Endothelial cell of umbilical vein (primary cell): ENCODE measurements around the gene PLEKHA5.

Source experiments
- EZH2 ChIP-seq: IDR thresholded peaks from 2 replicates; pipeline ENCODE4 v1.6.1; 2012; ENCODE audit warnings: borderline replicate concordance, low read depth, mild to moderate bottlenecking, moderate library complexity, low read length, inconsistent platforms; ENCODE audit not compliant: severe bottlenecking
- MAX ChIP-seq: IDR thresholded peaks from 2 replicates; pipeline ENCODE4 v1.6.1; 2011; ENCODE audit not compliant: insufficient read depth, insufficient read length
- POLR2A ChIP-seq: IDR thresholded peaks from 2 replicates; pipeline ENCODE4 v1.6.1; 2012; ENCODE audit warnings: low read depth, mild to moderate bottlenecking, control low read depth, low read length
- POLR2AphosphoS5 ChIP-seq: IDR thresholded peaks from 2 replicates; pipeline ENCODE4 v1.6.1; 2012; ENCODE audit warnings: low read depth, mild to moderate bottlenecking, control low read depth, low read length, moderate library complexity; ENCODE audit not compliant: insufficient read depth
- TF ChIP-seq, protein P1 (sequence below), 2 donors: IDR thresholded peaks; 1 replicate in 1 of 2; 2 replicates in 1 of 2; pipeline ENCODE4 v1.5.1; 2011; ENCODE audit warnings: low read length in 2 of 2, mild to moderate bottlenecking in 2 of 2, moderate library complexity in 2 of 2, control low read depth in 1 of 2, inconsistent platforms in 1 of 2, low read depth in 1 of 2; ENCODE audit not compliant: insufficient read depth in 1 of 2; ENCODE audit errors: extremely low read depth in 1 of 2

DNA sequence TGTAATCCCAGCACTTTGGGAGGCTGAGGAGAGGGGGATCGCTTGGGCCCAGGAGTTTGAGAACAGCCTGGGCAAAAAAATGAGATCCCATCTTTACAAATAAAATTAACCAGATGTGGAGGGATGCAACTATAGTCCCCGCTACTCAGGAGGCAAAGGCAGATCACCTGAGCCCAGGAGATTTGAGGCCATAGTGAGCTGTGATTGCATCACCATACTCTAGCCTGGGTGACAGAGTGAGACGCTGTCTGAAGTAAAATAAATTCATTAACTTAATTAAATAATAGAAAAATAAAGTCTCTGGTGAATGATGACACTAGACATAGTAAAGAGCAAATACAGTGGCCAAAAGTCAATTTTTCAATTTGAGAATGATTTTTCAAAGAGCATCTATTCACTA lies 16.1 kb upstream of the PLEKHA5 start:
- TF ChIP-seq, protein P1, sequence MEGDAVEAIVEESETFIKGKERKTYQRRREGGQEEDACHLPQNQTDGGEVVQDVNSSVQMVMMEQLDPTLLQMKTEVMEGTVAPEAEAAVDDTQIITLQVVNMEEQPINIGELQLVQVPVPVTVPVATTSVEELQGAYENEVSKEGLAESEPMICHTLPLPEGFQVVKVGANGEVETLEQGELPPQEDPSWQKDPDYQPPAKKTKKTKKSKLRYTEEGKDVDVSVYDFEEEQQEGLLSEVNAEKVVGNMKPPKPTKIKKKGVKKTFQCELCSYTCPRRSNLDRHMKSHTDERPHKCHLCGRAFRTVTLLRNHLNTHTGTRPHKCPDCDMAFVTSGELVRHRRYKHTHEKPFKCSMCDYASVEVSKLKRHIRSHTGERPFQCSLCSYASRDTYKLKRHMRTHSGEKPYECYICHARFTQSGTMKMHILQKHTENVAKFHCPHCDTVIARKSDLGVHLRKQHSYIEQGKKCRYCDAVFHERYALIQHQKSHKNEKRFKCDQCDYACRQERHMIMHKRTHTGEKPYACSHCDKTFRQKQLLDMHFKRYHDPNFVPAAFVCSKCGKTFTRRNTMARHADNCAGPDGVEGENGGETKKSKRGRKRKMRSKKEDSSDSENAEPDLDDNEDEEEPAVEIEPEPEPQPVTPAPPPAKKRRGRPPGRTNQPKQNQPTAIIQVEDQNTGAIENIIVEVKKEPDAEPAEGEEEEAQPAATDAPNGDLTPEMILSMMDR (IDR thresholded peaks at IDR 0.05; ENCODE audit: extremely low read depth in 1 of 2, insufficient read depth in 1 of 2, low read depth in 1 of 2, low read length in 2 of 2), result no peak
- TF ChIP-seq POLR2A (no peak), MAX (no peak), EZH2 (no peak), POLR2AphosphoS5 (no peak)
